GM19351 (cell line): ENCODE measurements around the gene SH2D1B.
A peak's percentile ranks its signal among the peaks of the same experiment; 100 is the strongest.

ENCODE experiments used
- ATAC-seq: cut with Tn5 transposase; IDR thresholded peaks from one replicate; pipeline ENCODE4 v1.9.1; 2021; ENCODE audit warnings: mild to moderate bottlenecking, moderate library complexity; ENCODE audit not compliant: unreplicated experiment

Gene SH2D1B

DNA sequence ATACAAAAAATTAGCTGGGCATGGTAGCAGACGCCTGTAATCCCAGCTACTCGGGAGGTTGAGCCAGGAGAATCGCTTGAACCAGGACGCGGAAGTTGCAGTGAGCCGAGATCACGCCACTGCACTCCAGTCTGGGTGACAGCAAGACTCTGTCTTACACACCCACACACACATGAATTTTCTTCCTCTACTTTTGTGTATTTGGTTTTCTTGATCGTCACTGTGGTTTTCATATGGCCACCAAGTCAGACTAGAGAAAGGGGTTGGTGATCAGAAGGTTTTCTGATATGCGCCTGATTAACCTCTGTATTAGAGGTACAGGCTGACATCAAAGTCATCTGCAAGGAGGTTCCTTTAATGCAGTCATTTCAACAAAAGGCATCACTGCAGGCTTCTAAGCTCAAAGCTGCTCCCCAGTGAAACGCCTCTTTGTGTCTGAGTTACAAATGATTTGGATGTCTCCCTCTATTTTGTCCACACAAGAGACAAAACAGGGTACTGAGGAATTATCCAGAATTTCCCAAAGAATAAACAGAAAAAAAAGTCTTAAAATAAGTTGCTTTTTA, 11.1 kb downstream of the SH2D1B start:
- no peak for ATAC-seq

DNA sequence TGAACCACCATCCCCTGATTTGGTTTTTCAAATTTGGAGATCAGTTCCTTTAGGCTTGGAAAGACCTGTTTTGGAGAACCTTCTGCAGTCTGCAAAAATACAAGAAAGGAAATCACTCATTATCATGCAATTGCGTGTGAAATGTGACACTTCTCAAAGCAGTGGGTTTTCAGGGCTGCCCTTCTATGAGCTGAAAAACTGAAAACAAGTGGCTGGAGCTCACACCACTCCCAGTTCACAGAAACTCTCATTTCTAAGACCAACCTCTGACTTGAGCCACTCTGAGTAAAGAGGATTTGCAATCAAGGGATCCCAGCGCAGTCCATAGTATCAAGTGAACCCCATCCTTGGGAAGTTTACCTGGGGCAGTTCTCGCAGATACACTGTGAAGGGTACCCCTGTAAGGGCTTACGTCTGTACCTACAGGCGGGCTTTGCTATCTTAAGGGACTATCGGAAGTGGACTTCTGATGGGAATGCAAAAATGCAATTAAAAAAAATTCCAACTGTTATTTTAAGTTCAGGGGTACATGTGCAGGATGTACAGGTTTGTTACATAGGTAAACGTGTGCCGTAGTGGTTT, 12.8 kb downstream of the SH2D1B start:
- no peak for ATAC-seq

DNA sequence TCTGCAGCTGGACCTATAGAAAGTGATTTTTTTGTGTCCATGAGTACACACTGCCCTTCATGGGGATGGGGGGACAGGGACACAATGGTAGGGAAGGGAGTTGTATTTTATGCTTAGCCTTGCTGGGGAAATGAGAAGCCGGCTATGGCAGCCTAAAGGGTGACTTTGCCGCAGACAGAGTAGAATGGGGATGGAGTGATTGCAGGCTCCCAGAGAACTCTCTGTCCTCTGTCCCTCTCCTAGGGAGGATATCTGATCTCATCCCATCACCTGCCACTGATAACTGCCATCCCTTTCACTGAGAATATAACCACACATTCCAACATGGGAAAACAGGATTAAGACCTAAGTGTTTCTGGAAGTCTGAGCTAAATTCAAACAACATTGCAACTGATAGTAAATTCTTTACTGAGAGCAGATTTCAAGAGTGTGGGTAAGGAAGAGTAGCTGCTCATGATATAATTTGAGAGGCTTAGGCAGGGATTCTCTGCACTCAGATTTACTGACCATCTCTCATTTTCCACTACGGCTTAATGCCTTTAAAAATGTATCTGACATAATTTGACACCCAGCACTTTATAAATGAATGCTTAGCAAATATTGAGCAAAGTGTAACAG, 13.9 kb downstream of the SH2D1B start:
- no peak for ATAC-seq

DNA sequence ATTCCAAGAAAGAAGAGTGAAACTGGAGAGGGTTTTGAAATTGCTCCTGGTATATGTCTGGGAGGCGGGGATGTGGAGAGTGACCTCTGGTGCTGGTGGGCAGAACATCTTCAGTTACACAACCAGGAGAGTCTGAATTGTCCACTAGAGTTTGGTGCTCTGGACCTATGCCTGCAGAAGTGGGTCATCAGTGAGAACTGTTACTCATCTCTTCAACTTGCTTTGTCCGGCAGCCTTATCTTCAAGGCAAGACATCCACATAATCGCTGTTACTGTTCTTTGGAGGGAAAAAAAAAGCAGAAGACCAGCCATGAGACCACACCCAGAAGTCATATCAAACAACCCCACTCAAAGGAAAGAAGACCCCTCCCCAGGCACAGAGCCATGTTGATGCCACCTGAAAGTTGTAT, 14.9 kb downstream of the SH2D1B start:
- no peak for ATAC-seq

DNA sequence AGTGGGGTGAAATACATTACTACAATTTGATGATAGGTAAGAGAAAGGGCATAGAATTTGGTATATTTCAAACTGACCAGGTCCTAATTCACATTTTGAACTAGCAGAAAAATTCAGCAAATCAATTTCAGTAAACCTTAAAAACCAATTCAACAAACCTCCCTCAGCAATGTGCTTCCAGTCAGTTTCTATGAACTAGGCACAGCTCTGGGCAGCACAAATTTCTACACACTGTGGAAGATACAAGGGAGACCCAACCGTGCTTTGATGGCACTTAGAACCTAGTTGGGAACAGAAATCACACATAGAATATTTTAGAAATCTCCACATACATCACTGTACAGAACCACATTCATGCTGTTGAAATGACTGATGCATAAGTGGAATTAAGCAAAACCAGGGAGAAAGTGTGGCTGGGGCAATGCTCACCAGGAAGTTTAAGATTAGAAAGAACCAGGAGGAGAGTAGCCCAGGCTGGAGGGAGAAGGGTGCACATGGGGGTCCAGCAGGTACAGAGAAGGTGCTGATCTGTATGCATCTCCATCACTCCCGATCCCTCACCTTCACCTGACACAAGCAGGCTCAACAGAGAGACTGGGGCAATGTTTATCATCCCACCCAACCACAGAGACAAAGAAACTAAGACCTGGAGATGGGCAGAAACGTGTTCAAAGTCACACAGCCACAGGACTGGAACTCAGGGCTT, 15.6 kb downstream of the SH2D1B start:
- ATAC-seq = no peak

DNA sequence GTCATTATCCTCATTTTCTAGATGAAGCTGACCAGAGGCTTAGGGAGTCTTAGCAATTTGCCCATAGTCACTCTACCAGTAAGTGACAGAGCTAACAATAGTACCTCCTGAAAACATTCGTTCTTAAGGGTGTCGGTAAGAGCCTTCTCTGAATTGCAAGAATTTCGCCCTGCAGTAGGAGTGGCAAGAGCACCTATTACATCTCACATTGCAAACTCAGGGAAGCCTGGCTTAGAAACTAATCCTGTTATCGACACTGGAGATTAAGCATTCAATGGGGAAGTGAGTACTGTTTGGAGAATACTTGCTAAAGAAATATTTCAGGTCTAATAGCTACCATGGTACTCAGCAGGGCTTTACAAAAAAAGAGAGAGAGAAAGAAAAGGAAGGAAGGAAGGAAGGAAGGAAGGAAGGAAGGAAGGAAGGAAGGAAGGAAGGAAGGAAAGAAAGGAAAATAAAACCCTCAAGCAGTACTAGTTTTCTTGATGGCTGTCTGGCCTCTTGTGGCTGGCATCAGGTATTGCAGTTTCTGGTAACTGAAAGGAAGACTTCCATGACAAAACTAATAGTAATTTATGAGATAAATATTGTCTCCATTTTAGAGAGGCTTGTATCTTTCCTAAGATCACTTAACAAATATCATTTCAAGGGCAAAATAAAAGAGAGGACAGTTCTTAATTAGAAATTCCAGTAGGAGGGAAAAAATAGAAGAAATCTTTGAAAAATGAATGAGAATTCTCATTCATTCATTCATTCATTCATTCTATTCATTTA, 20.0 kb downstream of the SH2D1B start:
- peak; percentile 50 for ATAC-seq

DNA sequence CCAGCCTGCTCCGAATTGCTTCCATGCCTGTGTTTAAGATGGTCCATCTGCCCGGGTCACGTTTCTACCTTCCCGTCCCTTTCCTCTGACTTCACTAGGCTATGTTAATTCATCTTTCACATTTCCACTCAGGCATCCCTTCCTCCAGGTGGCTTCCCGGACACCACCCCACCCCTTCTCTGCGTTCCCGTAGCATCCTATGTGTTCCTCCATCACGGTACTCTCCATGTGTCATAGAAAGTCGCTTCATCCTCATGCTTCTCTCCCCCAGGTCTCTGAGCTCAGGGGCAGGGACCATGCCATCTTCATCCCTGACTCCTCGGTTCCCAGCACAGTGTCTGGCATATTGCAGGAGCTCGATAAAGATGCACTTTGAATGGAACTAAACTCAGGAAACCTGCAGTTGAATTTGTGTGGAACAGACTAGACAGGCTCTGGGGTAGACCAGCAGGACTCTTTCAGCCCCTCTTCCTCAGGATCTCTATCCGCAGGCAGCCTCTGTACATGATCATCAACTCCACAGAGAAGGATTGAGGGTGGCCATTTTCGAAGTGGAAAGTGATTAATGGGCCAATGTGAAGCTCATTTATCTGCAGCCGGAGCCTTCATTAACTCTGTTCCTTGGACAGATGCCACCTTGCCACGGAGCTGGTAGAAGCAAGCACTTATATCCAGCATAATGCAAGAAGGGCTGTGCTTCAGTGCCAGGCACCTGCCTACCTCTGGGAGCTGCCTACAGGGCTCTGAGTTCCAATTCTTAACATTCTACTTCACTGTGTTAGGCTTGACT, 21.3 kb downstream of the SH2D1B start:
- ATAC-seq = no peak

DNA sequence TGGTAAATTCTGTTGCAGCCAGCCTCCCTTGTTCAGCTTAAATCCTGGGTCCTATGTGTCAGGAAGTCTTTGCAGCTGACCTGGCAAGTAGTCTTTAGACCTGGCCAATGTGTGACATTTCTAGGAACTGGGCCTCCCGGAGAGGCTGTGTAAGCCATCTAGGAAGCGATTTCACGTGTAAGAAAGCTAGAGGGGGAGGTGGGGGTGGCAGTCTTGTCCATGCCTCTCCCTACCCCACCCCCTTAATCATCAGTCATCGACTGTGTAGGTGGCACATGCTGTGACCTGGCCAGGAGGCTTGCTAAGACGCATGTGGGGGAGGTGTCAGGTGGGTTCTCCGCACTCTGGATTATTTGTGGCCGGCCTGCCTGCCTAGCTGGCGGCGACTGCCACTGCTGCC, 22.0 kb downstream of the SH2D1B start:
- ATAC-seq = no peak

DNA sequence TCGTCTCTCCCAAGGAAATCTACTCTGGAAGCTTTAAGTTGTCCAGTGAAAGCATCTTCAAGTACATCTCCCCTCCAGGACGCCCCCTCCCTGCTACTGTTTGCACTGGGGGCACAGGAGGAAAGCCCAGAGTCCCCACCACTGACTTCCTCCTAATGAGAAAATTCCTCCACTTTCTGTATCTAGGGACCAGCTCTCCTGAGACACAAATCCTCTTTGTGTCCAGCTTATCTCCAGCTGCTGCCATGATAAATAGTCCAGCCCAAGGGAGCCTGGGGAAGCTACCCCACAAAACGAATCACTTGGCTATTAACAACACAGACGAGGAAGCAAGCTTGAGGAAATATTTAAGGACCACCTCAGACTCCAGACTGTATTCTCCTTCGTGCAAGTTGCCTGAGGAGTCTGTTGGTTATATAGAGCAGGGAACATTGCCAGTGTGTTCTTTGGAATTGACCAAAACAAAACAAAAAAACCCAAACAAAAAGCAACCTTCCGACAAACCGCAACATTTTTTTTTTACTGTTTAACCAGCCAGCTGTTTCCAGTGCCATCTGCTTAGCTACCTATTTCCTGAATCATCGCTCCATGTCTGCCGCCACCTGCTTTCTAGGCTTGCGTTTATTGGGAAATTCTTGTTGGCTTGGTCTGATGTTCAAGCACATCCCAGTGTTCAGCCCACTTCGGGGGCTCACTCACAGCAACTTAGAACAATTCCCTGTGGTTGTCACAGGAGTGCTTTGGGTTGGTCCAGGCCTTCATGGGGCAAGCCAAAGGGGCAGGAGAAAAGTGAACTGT, 22.7 kb downstream of the SH2D1B start:
- ATAC-seq = no peak

DNA sequence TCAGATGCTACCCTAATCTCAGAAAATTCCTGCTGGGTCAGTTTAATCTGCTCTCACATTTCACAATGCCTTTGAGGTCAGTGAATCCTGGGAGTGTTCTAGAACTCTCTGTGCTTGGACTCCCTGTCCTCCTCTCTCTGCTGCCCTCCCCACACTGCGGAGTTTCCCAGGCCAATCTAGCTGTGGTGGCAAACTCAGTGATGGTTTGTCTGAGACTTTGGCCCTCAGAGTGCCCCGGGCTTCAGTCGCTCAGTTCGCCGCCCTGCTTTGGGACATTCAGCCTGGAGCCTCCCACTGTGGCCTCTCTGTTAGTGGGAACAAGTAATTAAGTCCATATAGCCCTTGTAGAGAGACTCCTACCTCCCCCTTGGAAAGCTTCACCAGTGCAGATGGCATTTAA, 23.3 kb downstream of the SH2D1B start:
- ATAC-seq = no peak

DNA sequence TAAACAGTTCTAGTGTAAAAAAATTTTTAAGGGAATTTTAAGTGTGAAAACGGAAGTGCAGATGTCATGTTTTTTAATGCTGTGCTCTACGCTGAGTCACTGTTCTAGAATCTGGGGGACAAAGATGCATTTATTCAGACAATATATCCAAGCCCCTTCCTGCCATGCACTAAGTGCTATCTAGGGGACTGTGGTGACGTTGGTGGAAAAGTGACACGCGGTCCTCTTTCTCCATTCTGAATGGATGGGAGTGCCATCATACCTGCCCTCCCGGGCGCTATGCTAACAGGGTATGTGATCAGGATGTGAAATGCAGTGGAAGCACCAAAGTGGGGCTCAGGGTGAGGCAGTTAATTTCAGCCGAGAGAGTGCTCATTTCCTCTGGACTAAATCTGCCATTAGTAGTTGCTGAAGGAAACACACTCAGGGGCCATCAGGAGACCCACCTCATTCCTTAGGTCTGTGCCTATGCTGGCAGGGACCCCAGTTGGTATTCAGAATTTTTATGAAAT, 23.8 kb downstream of the SH2D1B start:
- no peak for ATAC-seq

DNA sequence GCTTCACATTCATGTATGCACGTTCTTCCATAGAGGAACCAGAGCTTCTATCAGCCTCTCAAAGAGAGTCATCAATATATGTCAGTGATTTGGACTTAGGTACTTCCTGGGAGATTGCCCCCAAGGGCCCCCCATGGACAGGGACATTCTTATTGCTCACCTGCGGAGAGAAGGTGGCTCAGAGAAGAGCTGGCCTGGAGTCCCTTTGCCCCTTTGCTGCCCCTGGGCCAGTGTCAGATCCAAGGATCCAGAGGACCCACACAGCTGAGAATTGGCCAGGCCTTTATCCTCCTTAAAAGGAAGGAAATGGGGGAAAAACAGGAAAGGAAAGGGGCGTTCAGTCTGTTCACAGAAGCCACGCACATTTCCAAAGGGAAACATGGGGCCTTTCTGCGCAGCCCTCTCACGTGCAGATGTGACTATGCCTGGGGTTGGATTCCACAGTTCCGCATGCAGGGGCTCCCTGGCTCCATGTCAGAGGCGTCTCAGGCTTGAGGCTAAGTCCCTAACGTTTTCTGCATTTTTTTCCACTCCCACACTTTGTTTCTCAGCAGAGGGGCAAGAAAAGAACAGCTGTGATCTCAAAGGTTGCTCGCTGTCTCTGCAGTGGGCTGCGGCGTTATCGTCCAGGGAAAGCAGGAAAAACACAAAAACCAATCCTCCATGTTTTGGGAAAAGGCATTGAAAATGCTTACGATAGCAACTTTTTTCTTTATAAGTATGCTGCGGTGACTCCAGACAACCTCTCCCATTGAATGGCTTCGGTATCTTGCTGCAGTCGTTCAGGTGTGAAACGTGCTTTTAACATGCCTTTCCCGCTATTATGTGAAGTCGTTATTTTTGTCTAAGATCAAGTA, 24.5 kb downstream of the SH2D1B start:
- no peak for ATAC-seq

DNA sequence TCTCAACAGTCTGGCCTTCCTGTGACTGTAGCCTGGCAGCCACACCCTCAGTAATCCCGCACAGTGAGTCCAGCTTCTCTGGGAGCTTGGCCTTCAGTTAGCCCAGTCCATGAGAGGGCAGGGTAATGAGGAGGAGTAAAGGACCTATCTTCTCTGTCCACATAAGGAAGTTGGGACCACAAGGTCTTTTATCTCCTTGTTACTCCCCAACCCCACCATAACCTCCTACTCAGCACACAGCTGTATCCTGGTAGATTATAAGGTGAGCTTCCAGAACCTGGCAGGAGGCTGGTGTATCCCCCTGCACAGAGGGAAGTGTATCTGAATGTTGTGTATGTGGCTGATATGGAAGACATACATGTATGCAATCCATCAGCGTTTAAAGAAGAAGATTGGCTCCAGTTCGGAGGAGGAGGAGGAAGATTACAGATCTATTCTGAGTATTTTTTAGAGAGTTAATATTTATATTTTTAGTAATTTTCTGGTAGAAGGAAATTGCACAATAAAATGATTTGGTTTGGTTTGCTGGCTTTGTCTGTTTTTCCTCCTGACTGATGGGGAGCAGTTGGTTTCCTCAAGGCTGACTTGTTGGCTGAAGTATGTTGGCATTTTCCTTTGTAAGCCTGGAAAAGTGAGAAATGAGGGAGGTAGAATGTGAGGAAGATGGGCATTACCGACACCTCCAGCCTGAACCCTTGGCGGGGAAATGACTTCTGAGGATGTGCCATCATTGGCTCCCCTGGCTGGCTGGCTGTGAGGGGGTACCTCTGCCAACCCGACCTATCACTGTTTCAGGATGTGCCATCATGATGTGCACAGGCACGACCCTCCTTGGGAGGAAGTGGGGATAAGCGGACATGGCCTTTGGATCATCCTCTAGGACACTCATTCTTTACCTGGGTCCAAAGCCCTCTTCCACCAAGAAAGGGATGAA, 25.4 kb downstream of the SH2D1B start:
- no peak for ATAC-seq

DNA sequence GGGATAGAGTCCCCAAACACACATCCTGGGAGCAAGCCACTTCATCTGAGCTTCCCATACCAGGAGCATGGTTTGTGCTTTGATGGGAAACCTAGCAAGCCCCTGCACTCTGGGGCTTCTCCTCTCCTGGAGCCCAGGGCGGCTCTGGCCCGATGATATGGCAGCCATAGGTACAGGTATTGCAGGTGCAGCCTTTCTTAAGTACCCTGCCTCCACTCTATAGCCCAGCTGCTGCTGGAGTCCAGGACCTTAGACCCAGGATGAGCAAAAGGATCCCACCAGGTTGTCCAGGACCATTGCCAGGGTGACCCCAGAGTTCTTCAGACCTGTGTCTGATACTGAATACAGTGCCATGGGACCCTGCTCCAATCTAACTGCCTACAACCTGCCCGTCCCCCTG, 26.2 kb downstream of the SH2D1B start:
- ATAC-seq = no peak

DNA sequence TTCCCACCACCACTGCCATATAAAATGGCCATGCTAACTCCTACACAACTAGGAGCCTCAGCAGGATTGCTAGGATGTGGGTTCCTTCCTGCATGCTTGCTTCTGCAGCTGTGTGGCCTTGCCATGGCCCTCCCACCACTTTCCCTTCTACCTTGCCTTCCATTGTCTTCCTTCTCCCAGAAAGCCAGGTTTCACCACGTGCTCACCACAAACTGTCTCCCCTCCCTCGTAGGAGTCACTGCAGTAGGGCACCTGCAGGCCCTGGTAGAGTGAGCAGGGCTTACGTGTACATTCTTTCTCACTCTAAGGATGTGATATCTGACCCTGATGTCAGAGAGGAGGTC, 26.7 kb downstream of the SH2D1B start:
- ATAC-seq = no peak

DNA sequence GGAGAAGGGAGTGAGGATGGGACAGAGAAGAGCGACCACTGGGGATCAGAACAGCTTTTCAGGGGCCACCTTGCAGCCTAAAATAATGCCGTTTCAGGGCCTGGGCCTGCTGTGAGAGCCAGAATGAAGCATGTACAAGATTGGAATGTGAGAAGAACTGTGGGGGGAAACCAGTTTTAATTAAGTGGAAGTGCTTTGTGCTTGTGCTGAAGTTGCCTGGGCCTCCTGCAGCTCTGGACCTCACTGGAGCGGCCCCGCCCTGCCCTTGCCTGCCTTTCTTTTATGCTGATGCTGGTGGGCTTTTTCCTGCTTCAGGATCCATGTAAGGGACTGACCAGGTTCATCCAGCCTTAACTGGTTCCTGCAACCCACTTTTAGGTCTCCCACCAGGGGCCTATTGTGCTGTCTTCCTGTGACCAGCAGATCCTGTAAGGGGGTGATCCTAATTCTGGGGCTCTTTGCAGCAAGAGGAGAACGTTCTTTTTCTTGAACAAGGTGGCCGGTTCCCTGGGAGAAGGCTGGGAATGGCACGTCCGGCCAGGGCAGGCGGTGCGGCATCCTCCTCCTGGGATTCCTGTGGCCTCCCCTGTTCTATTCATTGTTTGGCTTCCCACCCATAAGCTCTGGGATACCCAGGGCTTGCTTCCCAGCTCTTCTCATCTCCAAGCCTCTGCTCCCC, 27.2 kb downstream of the SH2D1B start:
- no peak for ATAC-seq

DNA sequence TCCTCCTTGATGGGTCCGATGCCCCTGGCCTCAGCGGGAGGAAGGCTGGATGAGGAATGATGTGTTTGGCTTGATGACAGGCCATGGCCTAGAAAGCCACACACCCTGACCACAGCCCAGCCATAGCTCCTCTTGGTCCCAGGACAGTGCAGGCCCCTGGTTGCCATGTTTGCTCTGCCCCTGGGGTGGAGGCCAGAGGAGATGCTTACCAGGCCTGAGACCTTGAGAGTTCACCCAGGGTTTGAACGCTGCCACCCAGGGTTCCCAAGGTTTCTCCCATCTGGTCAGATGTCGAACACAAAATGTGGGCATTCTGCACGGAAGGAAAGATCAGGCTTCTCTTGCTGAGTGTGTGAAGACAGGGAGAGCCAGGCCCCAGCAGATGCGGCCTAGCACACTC, 27.8 kb downstream of the SH2D1B start:
- no peak for ATAC-seq
